Panc1 (cell line): ENCODE results near the gene AP4B1. TPM values are rescaled to one million over a fixed set of nuclear protein-coding genes. Genes with fewer than 3 reads are reported as not detected.

Source experiments
- ATAC-seq: fragments of 200-7000 bp; cut with Tn5 transposase; 2 replicates; pipeline ENCODE4 v1.9.1; 2020; ENCODE audit warnings: mild to moderate bottlenecking, moderate library complexity
- BruUV-seq: library from RNA; stranded (reverse); fragments of 400-500 nt; replicated peaks from 2 replicates; lab custom pipeline; 2021; lab: Mats Ljungman, UMichigan
- CTCF ChIA-PET: fragments of 300-600 bp; sonication (Branson Sonifier 250); formaldehyde crosslinking; loops from one replicate; lab custom pipeline; 2022; ENCODE audit warnings: antibody characterized with exemption; lab: Charles Lee
- POLR2A ChIA-PET: fragments of 300-600 bp; sonication (Branson Sonifier 250); formaldehyde crosslinking; loops from one replicate; lab custom pipeline; 2022; ENCODE audit warnings: antibody characterized with exemption; lab: Charles Lee
- DNase-seq: peaks from one replicate; pipeline ENCODE4 v3.0.0-alpha.2; 2010; ENCODE audit warnings: low read depth, low spot score
- H3K27ac ChIP-seq: 2 replicates; pipeline ENCODE4 v1.5.1; 2011; ENCODE audit warnings: mild to moderate bottlenecking, low read length, inconsistent platforms
- H3K27me3 ChIP-seq: fragments of 200-500 bp; sonication (Bioruptor generic); 2 replicates; pipeline ENCODE4 v1.6.0; 2014; ENCODE audit warnings: low read length, inconsistent platforms; ENCODE audit not compliant: control insufficient read depth, insufficient read depth
- H3K36me3 ChIP-seq: fragments of 200-500 bp; sonication (Bioruptor generic); 2 replicates; pipeline ENCODE4 v1.5.1; 2014; ENCODE audit warnings: inconsistent platforms, mild to moderate bottlenecking, low read length, moderate library complexity; ENCODE audit not compliant: control insufficient read depth, insufficient read depth
- H3K4me1 ChIP-seq: 2 replicates; pipeline ENCODE4 v1.5.1; 2011; ENCODE audit warnings: inconsistent platforms, mild to moderate bottlenecking, low read length, moderate library complexity; ENCODE audit not compliant: control insufficient read depth, insufficient read depth
- H3K4me3 ChIP-seq, 2 experiments: 2 replicates each; pipeline ENCODE4 v1.5.1; 2011 to 2012; ENCODE audit warnings: low read depth in 2 of 2, low read length in 2 of 2, mild to moderate bottlenecking in 2 of 2, inconsistent platforms in 1 of 2, moderate library complexity in 1 of 2
- H3K9me3 ChIP-seq: fragments of 200-500 bp; sonication (Bioruptor generic); 2 replicates; pipeline ENCODE4 v1.5.1; 2014; ENCODE audit warnings: low read depth, mild to moderate bottlenecking, inconsistent platforms, low read length, moderate library complexity; ENCODE audit not compliant: control insufficient read depth, insufficient read depth
- CTCF ChIP-seq: fragments of 450-650 bp; IDR thresholded peaks from 2 replicates; pipeline ENCODE4 v1.5.1; 2017; ENCODE audit warnings: mild to moderate bottlenecking
- POLR2AphosphoS5 ChIP-seq: IDR thresholded peaks from 2 replicates; pipeline ENCODE4 v1.6.1; 2012; ENCODE audit warnings: mild to moderate bottlenecking, low read depth, low read length, moderate library complexity
- REST ChIP-seq, 2 experiments: IDR thresholded peaks; 2 replicates each; pipeline ENCODE4 v1.6.1; 2011 to 2012; ENCODE audit warnings: low read depth in 2 of 2, control low read depth in 1 of 2, low read length in 1 of 2, mild to moderate bottlenecking in 1 of 2, moderate library complexity in 1 of 2; ENCODE audit not compliant: insufficient read depth in 1 of 2
- SIN3A ChIP-seq: IDR thresholded peaks from 2 replicates; pipeline ENCODE4 v1.6.1; 2012; ENCODE audit warnings: low read depth, mild to moderate bottlenecking, low read length, moderate library complexity, borderline replicate concordance; ENCODE audit not compliant: insufficient read depth
- TCF7L2 ChIP-seq: IDR thresholded peaks from 2 replicates; pipeline ENCODE4 v1.6.1; 2011; ENCODE audit warnings: mild to moderate bottlenecking, low read depth, low read length, inconsistent platforms
- in situ Hi-C: cut with HindIII; loops from 2 replicates; pipeline ENCODE4 v1.10.0; 2016; ENCODE audit warnings: low sequenced_read_pairs, low pct_unique_long_range_greater_than_20kb
- intact Hi-C: fragments of 100-400 bp; cut with micrococcal nuclease; formaldehyde crosslinking; loops from one replicate; pipeline ENCODE4 v1.10.0; 2022; ENCODE audit not compliant: unreplicated experiment
- total RNA-seq: library from RNA; stranded (reverse); gene quantifications from one replicate; pipeline ENCODE4 v1.2.1, GENCODE V29; 2021; ENCODE audit not compliant: unreplicated experiment

AP4B1 gene
- total RNA-seq, 1 experiment from 2014 or later, result 14.2 TPM

DNA sequence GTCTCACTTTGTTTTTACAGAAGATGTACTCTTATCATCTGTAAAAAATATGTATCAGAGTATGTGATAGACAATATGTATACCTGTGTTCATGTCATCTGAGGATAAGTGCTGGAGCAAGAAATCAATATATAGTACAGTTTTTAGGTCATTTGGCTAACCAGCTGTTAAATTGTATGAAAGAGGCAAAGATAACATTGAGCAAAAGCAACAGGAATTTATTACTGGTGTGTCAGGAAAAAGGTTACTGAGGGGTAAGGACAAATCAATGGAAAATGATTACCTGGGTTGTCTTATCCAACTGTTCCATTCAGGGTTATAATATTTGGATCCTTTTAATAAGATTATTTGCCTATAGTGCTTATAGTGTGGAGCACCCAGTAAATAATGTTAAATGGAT is 29.4 kb upstream of the AP4B1 start:
- Histone ChIP-seq H3K9me3 (no peaks in the 10 kb centered on the region), H3K27me3 (no peaks in the 10 kb centered on the region), H3K4me1 (peaks cover 10% of the 10 kb centered on the region), H3K27ac (no peak overlapping the region), H3K4me3 (no peak overlapping the region), H3K36me3 (peaks cover 3% of the 10 kb centered on the region; the same call in 1 of the 2 replicates)
- BruUV-seq, result no TSS peak
- in situ Hi-C loops (no loop called here), intact Hi-C loops (no loop called here)
- POLR2A ChIA-PET, result interaction anchor here (0.6 kb wide), 1 partner anchor 72 kb away, joined by 3 read pairs; no protein-coding TSS in a partner anchor
- DNase-seq, result no peak
- CTCF ChIA-PET, result no interaction called here
- TF ChIP-seq TCF7L2 (no peak), SIN3A (no peak), POLR2AphosphoS5 (no peak), REST (IDR thresholded peaks at IDR 0.05; ENCODE audit: insufficient read depth in 1 of 2, low read depth in 2 of 2, low read length in 1 of 2) (no peak), CTCF (no peak)
- no peak for ATAC-seq

- in situ Hi-C loops (no loop called here), intact Hi-C loops (loop anchor here (2.0 kb wide), 1 partner anchor 27 kb away; the partner anchor contains the start of genes AP4B1 and DCLRE1B)
- Histone ChIP-seq H3K36me3 (peaks cover 3% of the 10 kb centered on the region; the same call in 1 of the 2 replicates), H3K4me3 (peak overlapping the region in 1 of 2 experiments; percentile 85; a peak in 1 of 4 replicates), H3K27ac (no peak overlapping the region), H3K9me3 (no peaks in the 10 kb centered on the region), H3K27me3 (no peaks in the 10 kb centered on the region), H3K4me1 (peaks cover 15% of the 10 kb centered on the region)
- POLR2A ChIA-PET, result interaction anchor here (0.5 to 0.7 kb wide), 2 partner anchors 173 to 513 kb away, joined by 4 to 11 read pairs; no protein-coding TSS in a partner anchor
- TF ChIP-seq REST (IDR thresholded peaks at IDR 0.05; ENCODE audit: insufficient read depth in 1 of 2, low read depth in 2 of 2, low read length in 1 of 2) (no peak), SIN3A (no peak), CTCF (no peak), TCF7L2 (no peak), POLR2AphosphoS5 (no peak)
- BruUV-seq, result no TSS peak
- DNase-seq (no peak), ATAC-seq (no peak)
- CTCF ChIA-PET, result no interaction called here
Measured at GRCh38 chr1:113931451-113931851, 26.9 kb upstream of the AP4B1 start.
